HG02571 (cell line): ENCODE measurements around the gene PTPRD.

ENCODE experiments used
- ATAC-seq: cut with Tn5 transposase; IDR thresholded peaks from one replicate; pipeline ENCODE4 v1.9.1; 2021; ENCODE audit warnings: mild to moderate bottlenecking, moderate library complexity; ENCODE audit not compliant: unreplicated experiment

The PTPRD gene

GRCh38 chr9:8670751-8671150 is 1942.1 kb downstream of the PTPRD start:
- ATAC-seq = no peak

DNA sequence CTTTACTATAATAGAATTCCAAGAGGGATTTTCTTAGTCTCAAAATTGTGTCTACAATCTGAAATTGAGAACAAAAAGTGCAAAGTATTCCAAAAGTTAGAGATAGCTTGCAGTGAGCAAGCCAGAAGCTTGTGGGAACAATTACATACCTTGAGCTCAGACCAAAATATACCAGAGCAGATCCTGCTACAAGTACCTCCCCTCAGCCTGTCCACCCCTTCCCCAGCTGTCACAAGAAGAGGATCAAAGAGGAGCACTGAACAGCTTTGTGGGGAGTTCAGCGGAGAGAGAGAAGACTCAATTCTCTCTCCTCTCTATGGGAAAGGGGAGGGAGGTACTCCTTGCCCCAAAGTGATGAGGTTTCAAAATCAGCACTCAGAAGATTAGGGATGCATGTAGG is 1944.1 kb downstream of the PTPRD start:
- no peak for ATAC-seq

DNA sequence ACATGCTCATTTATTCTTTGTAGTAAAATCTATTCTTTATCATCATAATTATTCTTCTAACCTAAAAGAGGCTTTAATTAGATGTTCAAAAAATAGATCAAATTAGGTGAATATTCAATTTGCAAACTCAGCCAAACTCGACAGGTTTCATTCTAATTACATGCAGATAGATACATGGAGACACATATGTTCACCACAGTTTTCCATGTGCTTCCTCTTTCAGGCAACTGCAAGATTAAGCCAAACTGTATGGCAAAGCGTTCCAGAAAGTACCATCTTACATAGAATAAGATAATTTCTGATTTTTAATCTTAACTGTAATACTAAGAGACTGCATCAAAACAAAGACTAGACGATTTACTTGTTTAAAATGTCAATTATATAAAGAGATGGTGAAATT is 1944.6 kb downstream of the PTPRD start:
- no peak for ATAC-seq

DNA sequence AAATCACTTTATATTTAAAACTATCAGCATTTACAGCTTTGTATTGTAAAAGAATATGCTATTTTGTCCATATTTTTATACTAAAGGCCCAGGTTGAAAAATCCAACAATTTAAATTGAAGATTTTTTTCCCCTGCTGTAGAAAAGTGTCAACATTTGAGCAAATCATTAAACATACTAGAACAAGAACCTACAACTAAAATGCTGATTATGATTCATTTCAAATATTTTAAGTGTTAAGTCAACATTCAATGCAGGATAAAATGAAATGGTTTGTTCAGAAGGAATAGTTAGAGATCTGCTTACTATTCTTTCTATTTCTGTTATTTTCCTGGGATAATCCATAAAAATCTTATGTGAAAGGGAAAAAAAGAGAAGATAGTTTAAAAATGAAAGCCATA is 1946.7 kb downstream of the PTPRD start:
- no peak for ATAC-seq

DNA sequence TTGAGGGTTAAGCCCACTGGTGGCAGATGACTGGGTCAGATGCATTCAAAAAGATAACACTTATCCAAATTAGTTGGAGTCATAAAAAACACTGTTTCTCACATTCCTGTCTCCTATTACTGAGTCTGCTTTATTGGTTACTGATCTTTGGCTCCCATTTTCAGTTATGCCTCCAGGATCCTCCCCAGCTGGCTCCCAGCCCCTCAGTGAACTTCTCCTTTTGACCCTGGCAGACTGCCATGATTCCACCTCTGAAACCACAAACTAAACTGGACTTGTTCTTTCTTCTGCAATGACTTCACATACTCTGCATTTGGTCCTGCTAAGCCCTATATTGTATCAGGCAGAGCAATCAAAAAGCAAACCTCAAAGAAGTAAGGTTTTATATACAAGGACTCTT is 1952.4 kb downstream of the PTPRD start:
- ATAC-seq = no peak

- ATAC-seq = no peak
Observed at GRCh38 chr9:8659108-8659507, 1953.7 kb downstream of the PTPRD start.

DNA sequence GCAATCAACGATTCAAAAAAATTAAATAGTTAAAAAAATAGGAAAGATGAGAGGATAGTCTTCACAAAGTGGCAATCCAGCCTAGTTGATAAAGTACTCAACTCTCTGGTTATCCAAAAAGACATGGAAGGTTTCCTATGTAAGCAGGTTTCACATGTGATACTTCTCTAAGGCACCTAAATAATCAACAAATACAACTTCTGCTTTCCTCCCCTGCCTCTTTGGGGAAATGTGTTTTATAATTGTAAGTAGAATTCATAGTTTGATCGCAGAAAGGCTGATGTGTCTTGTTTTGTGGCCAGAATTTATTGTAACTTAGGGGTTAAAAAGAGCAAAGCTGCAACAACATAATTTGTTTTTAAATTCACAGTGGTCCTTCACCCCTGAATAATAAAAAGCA is 1957.7 kb downstream of the PTPRD start:
- no peak for ATAC-seq

DNA sequence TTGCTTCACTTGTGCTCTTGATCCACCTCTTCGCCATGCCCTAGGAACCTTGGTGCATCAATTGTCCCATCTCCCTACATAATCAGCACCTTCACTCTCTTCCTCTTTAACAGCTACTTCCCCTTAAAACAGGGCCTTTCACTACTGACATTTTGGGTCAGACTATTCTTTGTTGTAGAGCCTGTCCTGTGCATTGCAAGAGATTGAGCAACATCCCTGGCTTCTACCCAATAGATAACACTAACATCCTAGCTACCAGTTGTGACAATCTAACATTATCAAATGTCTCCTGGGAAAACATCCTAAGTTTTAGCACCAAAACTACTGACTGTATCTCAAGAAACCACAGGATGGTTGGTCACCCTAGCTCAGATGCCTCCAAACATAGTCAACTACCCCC is 1958.9 kb downstream of the PTPRD start:
- ATAC-seq = no peak

DNA sequence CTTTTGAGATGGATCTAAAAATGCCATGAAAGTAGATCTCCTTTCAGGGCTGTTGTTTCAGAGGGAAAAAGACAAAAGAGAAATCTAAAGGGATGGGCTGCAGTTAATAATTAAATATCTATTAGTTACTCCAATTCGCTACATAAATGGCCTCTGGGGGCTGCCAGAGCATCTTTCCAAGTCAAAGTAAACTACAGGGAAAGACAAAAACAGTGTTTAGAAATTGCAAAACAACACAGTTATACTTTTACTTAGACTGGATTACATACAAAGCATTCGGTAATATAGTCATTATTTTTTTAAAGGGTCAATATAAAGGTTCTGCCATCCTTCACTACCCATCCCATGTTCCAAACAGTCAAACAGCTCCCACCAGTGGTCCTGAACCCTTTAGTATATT is 1959.7 kb downstream of the PTPRD start:
- ATAC-seq = no peak

DNA sequence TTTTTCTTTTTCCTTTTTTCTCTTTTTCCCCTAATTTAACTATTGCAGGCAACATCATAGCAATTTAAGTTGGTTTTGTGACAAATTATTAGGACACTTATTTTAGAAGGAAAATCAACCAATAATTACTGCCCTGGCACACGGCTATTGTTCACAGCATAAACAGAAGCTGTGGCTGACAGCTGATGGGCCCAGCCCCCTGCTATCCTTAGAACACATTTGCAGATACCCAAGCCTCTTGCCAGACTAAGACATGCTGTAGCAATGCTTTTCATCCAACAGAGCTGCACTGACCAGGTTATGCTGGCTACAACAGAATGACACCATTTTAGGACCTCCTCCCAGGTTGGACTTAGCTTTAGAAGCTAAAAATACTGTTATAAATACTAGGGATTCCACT is 1960.5 kb downstream of the PTPRD start:
- ATAC-seq = no peak

- no peak for ATAC-seq
Observed at GRCh38 chr9:8651846-8652215, 1961.0 kb downstream of the PTPRD start.

DNA sequence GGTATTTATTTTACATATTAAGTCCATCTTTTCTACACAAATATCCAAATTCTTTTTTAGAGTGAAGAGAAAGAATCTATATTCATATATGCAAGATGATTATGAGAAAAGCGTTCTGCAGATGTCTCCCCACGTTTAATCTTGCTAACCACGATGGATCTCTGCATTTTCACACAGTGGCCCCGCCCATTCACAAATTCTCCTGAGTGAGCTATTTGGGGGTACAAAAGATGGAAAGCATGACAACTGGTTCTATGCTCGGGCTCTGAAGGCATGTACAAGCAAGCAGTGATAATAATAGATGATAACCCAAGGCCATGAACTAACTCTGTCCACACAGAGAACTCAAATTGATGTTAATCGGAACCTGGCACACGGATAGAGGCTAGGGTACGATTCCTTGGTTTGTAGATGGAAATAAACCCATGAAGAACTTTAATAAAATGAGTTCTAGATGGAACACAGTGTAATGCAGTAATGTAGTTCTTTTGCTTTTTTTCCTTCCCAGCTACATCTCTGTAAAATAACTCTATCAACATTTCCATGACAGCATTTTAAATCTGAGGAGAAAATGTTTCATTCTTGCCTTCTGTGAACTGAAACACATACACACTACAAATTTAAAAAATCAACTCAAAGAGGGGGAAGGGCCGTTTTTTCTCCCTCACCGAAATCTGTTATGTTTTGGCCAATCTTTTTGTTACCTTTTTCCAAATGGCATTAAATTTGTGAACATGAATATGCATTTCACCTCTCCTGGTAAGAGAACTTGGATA is 1961.5 kb downstream of the PTPRD start:
- ATAC-seq = no peak

- no peak for ATAC-seq
Observed at GRCh38 chr9:8649807-8650206, 1963.0 kb downstream of the PTPRD start.

DNA sequence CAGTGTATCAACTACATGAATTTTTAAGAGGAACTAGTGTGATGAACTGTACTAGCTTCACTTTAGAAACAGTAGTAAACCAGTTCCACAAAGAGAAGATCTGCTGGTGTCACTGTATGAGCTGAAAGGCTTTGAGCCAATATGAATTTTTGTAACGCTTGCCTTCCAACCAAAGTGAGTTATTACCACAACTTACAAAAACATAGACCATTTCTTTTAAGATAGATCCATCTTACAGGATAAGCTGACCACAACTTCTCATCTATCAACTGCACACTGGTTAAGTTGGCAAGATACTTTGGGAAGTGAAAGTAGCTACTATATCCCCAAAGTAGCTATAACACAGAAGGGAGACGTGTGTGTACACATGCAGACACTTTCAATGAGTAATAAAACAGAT is 1963.6 kb downstream of the PTPRD start:
- no peak for ATAC-seq

GRCh38 chr9:8648271-8648845 is 1964.4 kb downstream of the PTPRD start:
- ATAC-seq = no peak

DNA sequence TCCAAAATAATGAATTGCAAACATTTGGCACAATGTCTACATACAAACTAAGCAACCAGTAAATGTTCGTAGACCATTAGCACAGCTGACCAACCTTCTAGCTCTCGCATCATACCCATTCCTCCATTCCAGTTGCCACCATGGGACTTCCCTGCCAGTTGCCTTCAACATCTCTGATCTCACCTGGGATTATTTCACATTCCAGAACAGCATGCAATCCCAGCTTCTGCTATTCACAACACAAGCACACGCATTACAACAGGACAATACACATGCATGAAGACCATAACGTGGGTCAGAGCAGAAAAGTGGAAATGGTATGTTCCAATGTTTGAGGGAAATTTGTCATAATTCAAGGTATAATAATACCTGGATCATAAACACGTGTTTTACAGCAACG is 1965.0 kb downstream of the PTPRD start:
- ATAC-seq = no peak

DNA sequence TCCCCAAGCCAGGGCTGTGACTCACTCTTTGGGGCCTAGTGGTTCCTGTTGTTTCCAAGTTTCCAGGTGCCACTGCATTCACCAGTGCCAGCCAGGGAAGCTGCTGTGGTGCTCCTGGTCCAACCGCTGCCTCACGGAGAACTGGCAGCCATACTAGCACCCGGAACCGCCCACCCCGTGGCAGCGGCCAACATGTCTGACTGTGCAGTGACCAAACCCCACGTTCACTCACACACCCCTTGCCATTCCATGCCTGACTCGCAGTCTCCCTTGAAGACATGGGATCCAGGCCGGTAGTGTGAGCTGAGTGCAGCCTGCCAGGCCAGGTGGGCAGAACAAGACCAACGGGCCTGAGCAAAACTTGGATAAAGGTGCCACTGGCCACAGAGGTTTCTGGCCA is 1968.2 kb downstream of the PTPRD start:
- no peak for ATAC-seq

DNA sequence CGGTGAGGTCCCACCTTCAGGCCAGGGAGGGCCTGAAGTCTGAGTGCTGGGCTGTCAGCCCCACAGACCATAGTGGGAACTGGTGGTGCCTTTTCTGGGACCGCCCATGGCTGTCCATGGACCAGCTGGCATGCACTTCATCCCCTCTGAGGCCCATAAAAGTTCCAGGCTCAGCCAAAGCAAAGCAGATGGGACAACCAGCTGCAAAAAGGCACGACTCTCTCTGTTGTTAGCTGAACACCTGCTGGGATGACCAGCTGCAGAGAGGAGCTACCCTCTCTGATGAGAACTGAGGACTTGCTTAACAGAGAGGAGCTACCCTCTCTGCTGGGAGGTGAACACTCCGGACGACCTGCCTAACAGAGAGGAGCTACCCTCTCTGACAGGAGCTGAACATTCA is 1968.9 kb downstream of the PTPRD start:
- ATAC-seq = no peak

- ATAC-seq = no peak
Observed at GRCh38 chr9:8643464-8643863, 1969.3 kb downstream of the PTPRD start.

DNA sequence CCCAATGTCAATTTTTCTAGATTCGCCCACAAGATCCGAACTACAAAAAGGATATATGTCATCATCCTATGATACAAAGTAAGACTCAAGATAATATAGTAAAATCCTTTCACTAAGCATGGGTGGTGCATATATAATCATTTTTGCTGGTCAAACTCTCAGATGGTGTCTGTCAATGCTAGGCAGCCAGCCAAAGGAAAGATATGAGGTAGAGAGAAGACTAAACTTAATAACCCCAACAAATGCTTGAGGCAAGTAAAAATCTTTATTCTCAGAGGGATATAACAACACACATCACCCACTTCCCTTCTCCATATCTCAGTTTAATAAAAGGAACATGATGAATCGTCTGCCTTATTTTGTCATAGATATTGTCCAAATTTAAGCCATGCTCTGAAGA is 1972.0 kb downstream of the PTPRD start:
- ATAC-seq = no peak

DNA sequence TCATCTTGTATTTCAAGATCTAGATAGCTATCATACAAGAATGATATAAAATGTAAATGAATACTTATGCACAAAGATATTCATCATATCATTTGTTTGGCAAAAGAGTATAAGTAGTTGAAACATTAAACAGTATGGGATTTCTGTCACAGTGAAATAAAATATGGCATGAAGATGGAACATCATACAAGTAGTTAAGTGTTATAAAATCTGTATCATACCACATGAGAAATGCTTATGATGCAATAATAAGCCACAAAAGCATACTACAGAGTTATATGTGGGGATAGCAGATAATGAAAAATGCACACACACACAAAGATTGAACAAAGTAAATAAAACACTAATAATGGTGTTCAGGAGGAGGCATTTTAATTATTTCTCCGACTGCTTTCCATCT is 1975.2 kb downstream of the PTPRD start:
- ATAC-seq = no peak

GRCh38 chr9:8633784-8634183 is 1979.0 kb downstream of the PTPRD start:
- no peak for ATAC-seq

GRCh38 chr9:8632493-8632892 is 1980.3 kb downstream of the PTPRD start:
- no peak for ATAC-seq
